ENCODE measurements around the gene ADAM17.
"Not testable (repeated sequence)": the region's sequence is repeated elsewhere in the genome, so short reads cannot be mapped to it uniquely, and the experiment has no call there.

Gene ADAM17

GRCh38 chr2:9565436-9566153 lies 10.0 kb upstream of the ADAM17 start:
- DNase-seq, result no peak

DNA sequence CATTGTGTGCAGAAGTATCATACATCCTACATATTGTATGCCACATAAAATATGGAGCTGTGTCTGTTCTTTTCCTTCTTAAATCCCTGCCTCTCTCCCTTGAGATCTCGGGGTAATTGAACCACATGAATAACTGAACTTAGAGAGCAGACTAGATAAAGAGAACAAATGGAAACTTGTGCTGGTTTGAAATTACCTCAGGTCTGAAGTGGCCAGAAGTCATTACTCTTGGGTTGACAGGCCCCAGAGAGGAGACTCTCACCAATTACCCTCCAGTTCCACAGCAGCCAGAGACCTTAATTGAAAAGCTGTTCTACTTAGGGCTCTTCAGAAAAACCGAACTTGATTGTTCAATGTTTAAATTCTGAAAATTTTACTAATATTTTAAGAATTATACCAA lies 5.0 kb upstream of the ADAM17 start:
- no peak for DNase-seq

GRCh38 chr2:9558948-9559381 lies 3.3 kb upstream of the ADAM17 start:
- DNase-seq, result no peak

GRCh38 chr2:9556121-9556743 lies 602 bp upstream of the ADAM17 start:
- peak; percentile 40 for DNase-seq

DNA sequence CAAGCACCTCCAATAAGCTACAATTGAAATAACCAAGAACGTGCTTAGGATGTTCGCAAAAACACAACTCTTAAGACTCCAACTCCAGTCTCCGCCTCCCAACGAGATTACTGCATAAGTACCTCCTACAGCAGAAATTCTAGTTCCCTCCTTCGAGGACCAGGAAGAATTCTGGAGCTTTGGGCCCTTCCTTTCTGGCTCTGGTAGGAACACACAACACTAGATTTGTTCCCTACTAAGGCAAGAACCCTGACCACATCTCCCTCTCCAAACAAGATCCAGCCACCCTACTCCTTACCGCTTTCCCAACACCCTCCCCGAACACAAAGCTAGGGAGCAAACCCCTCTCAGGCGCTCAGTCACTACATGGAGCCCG lies 721 bp downstream of the ADAM17 start:
- peak; percentile 35 for DNase-seq

DNA sequence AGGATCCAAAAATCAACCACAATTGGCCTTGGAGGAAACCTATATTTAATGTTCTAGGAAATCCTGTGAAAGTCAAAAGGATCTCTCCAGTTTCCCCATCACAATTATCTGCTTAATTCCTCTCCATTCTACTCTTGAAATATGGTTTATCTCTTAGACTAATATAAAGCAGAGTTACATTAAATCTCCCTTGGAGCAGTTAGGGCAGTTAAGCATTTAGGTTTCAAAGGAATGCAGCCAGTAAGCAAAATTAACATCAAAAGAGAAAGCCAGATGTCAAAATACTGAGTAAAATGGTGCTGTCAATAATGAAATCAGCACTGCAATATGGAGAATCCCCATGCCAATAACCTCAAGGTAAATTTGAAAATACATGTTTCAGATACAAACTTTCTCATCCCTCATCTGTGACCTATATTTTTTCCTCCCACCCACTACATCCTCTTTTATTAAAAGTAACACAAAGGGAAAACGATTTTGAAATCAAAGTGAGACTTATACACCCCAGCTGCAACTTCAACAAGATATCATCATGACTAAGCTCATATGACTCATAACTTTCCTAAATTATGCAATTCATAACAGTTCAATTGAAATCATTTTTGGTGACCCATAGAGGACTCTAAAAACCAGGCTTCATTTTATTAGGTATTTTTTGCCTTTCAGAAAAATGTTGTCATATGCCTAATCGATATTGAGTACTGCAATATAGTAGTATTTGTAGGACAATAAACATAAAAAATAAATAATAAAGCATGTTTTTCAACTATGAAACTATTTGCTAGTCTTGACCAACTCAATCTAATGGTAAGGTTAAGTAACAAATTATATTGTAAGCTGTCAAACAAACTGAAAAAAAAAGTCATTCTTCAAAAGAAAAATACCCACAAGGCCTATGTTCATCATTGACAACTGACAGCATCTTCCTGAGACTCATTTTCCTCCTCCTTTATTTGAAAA lies 3.1 kb downstream of the ADAM17 start:
- DNase-seq, result no peak

- not testable (repeated sequence) for DNase-seq
These were observed 4.7 kb downstream of the ADAM17 start for GRCh38 chr2:9550859-9551391.

- no peak for DNase-seq
These were observed 6.2 kb downstream of the ADAM17 start for GRCh38 chr2:9549420-9549819.

- DNase-seq, result no peak
These were observed 7.1 kb downstream of the ADAM17 start for GRCh38 chr2:9548506-9548905.

DNA sequence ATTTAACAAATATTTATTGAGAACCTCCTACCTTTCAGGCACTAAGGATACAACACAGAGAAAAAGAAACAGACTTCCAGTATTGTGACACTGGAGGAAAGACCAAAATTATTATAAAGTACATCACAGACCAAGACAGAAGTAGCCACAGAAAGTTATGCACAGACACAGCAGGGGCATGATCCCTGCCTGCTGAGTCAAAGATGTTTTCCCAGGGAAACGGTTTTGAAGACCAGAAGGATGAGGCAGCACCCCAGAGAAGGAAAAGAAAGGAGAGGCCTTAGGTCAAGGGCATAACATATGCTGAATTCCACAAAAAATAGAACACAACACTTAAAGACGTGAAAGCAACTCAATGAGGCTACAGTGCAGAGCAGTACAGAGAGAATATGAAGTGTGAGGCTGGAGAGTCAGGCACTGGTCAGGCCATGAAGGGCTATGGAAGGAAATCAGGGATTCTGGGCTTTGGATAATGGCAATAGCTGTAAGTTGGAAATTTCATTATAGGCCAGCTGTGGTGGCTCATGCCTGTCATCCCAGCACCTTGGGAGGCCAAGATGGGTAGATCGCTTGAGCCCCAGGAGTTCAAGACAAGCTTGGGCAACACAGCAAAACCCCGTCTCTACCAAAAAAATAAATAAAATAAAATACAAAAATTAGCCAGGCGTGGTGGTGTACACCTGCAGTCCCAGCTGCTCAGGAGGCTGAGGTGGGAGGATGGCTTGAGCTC lies 8.2 kb downstream of the ADAM17 start:
- DNase-seq, result no peak

DNA sequence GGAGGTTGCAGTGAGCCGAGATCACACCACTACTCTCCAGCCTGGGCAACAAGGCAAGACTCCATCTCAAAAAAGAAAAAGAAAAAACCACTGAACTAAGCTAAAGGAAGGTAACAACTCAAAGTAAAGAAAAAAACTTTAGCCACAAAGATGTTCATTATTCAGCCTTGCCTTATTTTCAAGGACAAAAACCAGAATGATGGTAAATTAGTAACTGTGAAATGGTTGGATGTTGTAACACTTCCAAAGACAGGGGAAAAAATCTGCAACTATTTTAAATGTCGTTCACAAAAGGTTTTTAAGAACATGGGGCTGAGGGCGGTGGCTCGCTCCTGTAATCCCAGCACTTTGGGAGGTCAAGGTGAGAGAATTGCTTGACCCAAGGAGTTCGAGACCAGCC lies 10.1 kb downstream of the ADAM17 start:
- DNase-seq, result no peak

DNA sequence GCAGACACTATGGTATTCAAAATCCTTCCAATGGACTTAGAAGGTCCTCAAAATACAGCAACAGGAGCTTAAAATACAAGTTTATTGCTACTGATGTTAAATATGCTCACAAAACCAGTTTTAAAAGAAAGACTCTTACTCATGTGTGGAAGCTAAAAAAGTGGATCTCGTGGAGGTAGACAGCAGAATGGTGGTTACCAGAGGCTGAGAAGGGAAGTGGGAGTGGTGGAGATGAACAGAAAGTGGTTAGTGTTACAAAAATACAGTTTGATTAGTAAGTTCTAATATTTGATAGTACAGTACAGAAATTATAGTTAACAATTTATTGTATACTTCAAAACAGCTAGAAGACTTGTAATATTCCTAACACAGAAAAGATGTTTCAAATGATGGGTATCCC lies 12.1 kb downstream of the ADAM17 start:
- DNase-seq, result no peak

GRCh38 chr2:9539531-9539930 lies 16.1 kb downstream of the ADAM17 start:
- no peak for DNase-seq

GRCh38 chr2:9538000-9538507 lies 17.6 kb downstream of the ADAM17 start:
- peak; percentile 46 for DNase-seq

DNA sequence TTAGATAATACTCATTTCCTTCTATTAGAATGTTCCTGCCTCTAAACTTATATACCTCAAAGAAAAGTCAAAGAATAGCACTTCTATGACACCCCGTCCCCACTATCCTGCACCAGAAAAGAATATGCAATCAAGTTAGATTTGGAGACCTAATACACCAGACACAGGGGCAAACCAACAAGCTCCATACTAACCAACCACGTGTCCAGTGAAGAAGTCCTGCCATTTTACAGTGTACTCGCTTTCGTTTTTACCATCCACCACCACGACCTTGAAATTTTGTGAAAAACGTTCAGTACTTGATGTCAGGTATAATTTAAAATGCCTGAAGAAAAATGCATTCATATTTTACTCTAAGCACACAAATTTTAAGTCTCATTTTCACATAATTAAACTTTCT lies 19.1 kb downstream of the ADAM17 start:
- DNase-seq, result no peak

GRCh38 chr2:9535177-9535576 lies 20.5 kb downstream of the ADAM17 start:
- no peak for DNase-seq

DNA sequence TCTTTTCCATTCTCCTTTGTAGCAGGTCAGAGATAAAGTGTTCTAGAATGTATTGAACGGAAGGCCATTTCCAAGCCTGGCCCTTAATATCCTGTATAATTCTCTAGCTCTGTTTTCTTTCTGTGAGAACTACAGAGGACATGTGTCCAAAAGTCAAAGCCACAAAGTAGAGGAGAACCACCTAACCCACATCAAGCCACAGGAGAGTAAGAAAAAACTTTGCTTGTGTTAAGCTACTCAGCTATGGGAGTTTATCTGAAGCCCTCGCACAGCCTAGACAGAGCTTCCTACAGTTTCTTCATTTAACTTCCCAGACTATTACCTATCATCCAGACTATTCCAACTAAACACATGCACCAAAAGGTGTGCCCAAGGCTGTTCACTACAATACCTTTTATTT lies 22.0 kb downstream of the ADAM17 start:
- DNase-seq, result no peak

DNA sequence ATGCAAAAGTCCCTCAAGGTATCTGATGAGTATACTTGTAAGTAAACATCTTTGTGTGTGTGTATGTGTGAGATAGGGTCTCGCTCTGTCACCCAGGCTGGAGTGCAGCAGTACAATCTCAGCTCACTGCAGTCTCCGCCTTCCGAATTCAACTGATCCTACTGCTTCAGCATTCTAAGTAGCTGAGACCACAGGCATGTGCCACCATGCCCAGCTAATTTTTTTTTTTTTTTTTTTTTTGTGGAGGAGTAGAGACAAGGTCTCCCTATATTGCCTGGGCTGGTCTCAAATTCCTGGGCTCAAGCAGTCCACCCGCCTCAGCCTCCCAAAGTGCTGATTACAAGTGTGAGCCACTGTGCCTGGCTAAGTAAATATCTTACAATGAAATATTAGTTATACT lies 23.2 kb downstream of the ADAM17 start:
- no peak for DNase-seq

DNA sequence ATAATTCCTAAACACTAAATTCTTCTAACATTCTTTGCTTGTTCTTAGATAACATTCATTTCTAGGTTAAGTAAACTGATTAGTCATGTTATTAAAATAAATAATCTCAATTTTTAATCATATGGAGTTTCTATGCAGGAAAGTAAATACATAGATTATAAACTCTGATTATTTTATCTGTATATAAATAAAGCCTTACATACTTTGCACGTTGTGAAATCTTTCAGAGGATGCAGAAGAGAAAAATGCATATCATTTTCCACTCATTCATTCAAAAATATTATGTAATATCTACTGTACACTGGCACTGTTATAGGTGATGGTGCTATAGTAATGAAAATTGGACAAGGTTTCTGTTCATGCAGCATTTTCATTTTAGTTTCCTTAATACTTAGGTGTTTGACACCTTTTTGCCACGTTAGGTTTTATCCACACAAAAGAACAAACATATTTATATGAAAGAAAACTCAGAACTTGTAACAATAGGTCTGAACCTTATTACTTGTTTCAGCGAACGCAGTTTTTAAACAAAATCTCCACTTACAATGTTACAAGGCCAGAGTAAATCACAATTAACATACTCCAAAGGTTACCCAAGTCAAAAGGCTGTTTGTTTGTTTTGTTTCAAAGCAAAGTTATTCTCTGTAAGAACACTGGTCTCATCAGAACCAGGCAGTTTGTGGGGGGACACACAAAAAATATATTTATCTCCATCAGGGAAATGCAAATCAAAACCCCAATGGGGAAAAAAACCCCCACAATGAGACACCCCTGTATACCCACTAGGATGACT lies 27.4 kb downstream of the ADAM17 start:
- no peak for DNase-seq

- DNase-seq, result no peak
These were observed 30.4 kb downstream of the ADAM17 start for GRCh38 chr2:9525266-9525665.

- DNase-seq, result no peak
These were observed 31.3 kb downstream of the ADAM17 start for GRCh38 chr2:9524291-9524690.

GRCh38 chr2:9519250-9519649 lies 36.4 kb downstream of the ADAM17 start:
- DNase-seq, result no peak

Measured in KG1 (cell line).